Epithelial cell of esophagus (primary cell): Measurements from ENCODE around the gene SHB.

ENCODE experiments used
- DNase-seq: peaks from one replicate; pipeline ENCODE4 v3.0.0; 2010; ENCODE audit warnings: low read depth
- H3K4me3 ChIP-seq: 2 replicates; pipeline ENCODE4 v1.5.1; 2011; ENCODE audit warnings: mild to moderate bottlenecking, low read length, control low read depth
- CTCF ChIP-seq: IDR thresholded peaks from 2 replicates; pipeline ENCODE4 v1.5.1; 2011; ENCODE audit warnings: low read depth, mild to moderate bottlenecking, low read length, control low read depth, inconsistent platforms; ENCODE audit not compliant: insufficient read depth; ENCODE audit errors: missing control alignments

Gene SHB

GRCh38 chr9:37946971-37947370 is 122.1 kb downstream of the SHB start:
- TF ChIP-seq CTCF = no peak
- DNase-seq = no peak
- no peak overlapping the region for H3K4me3 ChIP-seq

- TF ChIP-seq CTCF = no peak
Observed at GRCh38 chr9:37946041-37946440, 123.0 kb downstream of the SHB start.

GRCh38 chr9:37944671-37945481 is 124.2 kb downstream of the SHB start:
- H3K4me3 ChIP-seq = no peak overlapping the region
- TF ChIP-seq CTCF = no peak
- peak; percentile 44 for DNase-seq

More at GRCh38 chr9:37946041-37946440, 123.0 kb downstream of the SHB start:
- H3K4me3 ChIP-seq = no peak overlapping the region
- DNase-seq = no peak

- no peak for DNase-seq
- TF ChIP-seq CTCF = no peak
- no peak overlapping the region for H3K4me3 ChIP-seq
Observed at GRCh38 chr9:37944266-37944650, 124.8 kb downstream of the SHB start.

GRCh38 chr9:37943345-37944265 is 125.4 kb downstream of the SHB start:
- DNase-seq = peak; percentile 80
- no peak overlapping the region for H3K4me3 ChIP-seq
- no peak for TF ChIP-seq CTCF

- no peak overlapping the region for H3K4me3 ChIP-seq
- peak; percentile 61 for DNase-seq
- no peak for TF ChIP-seq CTCF
Observed at GRCh38 chr9:37942621-37943344, 126.2 kb downstream of the SHB start.
